Measurements from ENCODE around the gene FUBP3.

FUBP3 gene

DNA sequence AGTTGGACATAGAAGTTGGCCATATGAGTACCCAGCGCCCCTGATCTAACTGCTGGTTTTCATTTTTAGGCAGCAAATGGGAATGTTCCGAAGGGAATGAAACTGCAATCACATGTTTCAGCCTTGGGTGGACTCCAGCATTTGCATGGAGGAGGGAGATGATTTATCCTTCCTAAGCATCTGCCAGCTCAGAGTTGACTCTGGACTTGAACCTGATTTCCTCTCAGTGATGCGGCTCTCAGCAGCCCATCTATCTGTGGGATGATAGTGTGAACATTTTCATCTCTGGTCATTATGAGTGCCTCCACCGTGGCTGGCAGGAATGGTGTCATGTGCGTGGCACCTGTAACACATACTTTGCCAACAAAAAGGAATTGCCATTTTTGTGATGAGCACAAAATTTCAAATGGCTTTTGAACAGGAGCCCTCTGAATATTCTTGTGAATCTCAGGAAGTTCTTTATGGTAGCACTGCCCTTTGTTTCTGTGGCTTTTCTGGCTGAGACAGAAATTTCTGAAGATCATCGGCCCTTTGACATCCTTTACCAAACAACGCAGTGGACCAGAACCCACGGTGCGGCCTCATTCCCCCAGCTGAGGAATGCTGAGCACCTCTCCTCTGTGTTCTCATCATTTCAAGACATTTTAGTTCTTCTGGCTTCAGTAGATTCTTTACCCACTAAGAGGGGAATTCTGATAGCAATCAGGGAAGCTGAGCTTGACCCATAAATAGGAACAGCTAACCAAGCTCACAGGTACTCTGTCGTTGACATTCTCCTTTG lies 28.5 kb downstream of the FUBP3 start:
- TF ChIP-seq ZNF274 (IDR thresholded peaks at IDR 0.05; ENCODE audit: low read depth, low read length): no peak
- H3K4me3 ChIP-seq (ENCODE audit: low read length): no peak overlapping the region

GRCh38 chr9:130608554-130609134 lies 29.3 kb downstream of the FUBP3 start:
- TF ChIP-seq ZNF274 (IDR thresholded peaks at IDR 0.05; ENCODE audit: low read depth, low read length): no peak
- no peak overlapping the region for H3K4me3 ChIP-seq (ENCODE audit: low read length)

DNA sequence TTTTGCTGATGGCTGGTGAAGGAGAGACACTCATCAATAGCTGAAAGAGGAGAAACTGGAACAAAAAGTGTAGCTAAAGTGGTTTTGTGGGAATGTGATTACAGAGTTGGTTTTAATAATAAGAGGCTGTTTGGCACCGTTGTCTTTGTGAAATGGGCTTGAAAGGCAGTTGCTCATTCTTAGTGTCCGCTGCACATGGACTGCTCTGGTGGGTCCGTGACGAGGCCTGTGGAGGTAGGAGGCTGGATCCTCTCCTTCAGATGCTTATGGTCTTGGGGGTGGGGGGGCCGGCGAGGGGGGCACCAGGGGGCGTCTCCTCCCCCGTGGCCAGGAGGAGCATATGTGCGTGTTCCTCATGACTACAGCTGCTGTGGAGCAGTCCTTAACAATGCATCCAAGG lies 29.8 kb downstream of the FUBP3 start:
- H3K4me3 ChIP-seq (ENCODE audit: low read length): no peak overlapping the region
- no peak for TF ChIP-seq ZNF274 (IDR thresholded peaks at IDR 0.05; ENCODE audit: low read depth, low read length)

DNA sequence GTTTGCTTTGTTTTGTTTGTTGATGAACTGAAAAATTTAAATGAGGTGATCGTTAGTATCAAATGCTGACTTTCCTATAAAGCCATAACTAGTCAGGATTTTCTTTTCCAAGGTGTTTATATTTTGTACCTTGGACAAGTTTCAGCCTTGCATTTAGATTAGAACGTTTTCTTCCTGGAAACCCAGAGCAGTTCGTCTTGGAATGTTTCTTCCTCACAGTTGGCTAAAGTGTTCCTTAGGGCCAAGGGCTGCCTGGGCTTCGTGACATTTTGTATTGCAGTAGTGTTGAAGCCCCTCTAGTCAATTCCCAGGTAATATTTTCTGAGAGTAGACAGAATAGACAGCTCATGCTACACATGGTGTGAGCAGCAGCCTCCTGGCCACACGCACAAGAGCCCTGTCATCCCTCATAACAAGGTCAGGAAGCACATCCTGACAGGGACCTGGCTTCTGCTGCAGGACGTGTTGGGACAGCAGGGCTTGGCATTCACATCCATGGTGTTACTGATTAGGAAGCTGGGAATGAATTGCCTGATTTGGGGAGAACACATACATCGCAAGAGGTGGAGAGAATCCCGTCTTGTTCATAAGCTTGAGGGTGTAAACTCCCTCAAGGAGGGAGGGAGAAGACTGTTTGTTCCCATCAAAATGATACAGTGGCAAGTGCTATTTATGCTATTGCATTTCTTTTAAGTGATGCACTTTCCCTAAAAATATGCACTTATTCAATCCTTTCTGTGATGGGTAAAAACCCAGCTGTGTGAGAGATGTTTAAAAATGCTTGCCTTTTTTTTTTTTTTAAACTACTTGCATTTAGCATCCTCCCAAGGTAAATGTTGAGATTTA lies 31.7 kb downstream of the FUBP3 start:
- TF ChIP-seq ZNF274 (IDR thresholded peaks at IDR 0.05; ENCODE audit: low read depth, low read length): no peak

GRCh38 chr9:130616451-130616850 lies 37.1 kb downstream of the FUBP3 start:
- H3K4me3 ChIP-seq (ENCODE audit: low read length): no peak overlapping the region
- no peak for TF ChIP-seq ZNF274 (IDR thresholded peaks at IDR 0.05; ENCODE audit: low read depth, low read length)

More for the DNA sequence above, 31.7 kb downstream of the FUBP3 start:
- H3K4me3 ChIP-seq (ENCODE audit: low read length): no peak overlapping the region

DNA sequence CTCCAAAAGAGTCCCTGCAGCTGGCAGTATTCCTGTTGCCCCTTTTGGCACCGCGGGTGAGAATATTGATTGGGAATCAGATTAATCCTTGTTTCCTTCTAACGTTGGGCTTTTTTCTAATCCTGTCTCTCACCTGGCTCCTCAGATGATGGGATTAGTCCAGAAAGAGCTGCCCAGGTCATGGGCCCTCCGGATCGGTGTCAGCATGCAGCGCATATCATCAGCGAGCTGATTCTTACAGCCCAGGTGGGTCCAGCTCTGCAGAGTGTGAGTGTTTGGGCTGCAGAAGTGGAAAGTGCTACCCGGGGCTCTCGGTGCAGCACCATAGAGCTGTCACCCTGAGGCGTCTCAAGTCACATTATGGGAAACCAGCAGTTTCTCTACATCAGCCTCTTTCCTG lies 44.1 kb downstream of the FUBP3 start:
- TF ChIP-seq ZNF274 (IDR thresholded peaks at IDR 0.05; ENCODE audit: low read depth, low read length): no peak
- H3K4me3 ChIP-seq (ENCODE audit: low read length): no peak overlapping the region

DNA sequence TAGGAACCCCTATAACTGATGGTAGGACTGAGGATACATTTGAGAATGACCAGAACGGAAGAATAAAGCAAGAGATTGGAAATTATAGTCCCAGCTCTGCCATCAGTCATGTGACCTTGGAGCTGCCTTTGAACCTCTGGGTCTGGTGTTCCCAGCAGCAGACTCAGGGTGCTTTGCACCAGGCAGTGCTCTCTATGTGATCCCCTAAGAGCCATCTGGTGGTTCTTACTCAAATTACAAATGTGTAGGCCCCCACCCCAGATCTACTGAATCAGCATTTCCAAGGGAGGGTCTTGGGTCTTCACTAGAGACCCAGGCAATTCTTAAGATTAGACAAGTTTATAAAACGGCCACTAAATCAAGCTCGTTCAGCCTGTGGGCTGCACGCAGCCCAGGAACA lies 44.8 kb downstream of the FUBP3 start:
- no peak overlapping the region for H3K4me3 ChIP-seq (ENCODE audit: low read length)
- no peak for TF ChIP-seq ZNF274 (IDR thresholded peaks at IDR 0.05; ENCODE audit: low read depth, low read length)

- no peak overlapping the region for H3K4me3 ChIP-seq (ENCODE audit: low read length)
- no peak for TF ChIP-seq ZNF274 (IDR thresholded peaks at IDR 0.05; ENCODE audit: low read depth, low read length)
Measured at GRCh38 chr9:130626249-130626996, 47.0 kb downstream of the FUBP3 start.

- no peak for TF ChIP-seq ZNF274 (IDR thresholded peaks at IDR 0.05; ENCODE audit: low read depth, low read length)
- no peak overlapping the region for H3K4me3 ChIP-seq (ENCODE audit: low read length)
Measured at GRCh38 chr9:130627051-130627450, 47.7 kb downstream of the FUBP3 start.

DNA sequence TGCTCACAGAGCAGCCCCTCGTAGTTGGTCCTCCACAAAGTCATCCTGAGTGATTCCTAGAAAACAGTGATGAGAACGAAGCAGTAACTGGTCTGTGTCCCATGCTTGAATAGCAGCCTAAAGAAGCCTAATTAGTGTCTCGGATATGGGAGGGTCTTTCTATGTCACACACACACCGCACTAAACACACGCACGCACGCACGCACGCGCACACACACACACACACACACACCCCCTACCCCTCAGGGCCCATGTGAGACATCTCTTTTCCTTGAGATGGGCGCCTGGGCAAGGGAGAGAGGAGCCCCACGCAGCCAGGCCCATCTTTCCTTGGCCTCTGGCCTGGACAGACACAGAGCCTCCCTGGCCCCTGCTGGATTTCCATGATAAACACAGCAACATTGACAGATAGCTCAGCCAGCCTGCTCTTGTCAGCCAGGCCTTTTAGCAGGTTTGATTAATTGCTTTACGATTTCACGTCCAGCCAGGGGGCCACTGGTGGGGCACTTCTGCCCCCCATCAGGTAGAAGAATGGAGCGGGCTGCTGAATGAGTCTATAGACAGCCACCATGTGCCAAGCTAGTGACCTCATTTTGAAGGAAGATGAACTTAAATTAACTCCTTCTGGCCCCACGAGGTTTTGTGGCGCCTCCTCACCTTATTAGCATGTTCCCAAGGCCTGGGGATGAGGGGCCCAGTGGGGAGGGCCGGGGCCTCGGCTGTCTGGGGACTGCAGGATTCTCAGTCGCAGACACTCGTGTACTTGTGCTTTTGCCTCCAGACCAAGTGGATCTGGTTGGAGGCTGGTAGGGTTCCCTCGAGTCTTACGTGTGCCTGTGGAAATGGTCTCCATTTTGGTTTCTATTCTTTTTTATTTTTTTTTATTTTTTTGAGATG lies 48.8 kb downstream of the FUBP3 start:
- no peak for TF ChIP-seq ZNF274 (IDR thresholded peaks at IDR 0.05; ENCODE audit: low read depth, low read length)
- H3K4me3 ChIP-seq (ENCODE audit: low read length): no peak overlapping the region

DNA sequence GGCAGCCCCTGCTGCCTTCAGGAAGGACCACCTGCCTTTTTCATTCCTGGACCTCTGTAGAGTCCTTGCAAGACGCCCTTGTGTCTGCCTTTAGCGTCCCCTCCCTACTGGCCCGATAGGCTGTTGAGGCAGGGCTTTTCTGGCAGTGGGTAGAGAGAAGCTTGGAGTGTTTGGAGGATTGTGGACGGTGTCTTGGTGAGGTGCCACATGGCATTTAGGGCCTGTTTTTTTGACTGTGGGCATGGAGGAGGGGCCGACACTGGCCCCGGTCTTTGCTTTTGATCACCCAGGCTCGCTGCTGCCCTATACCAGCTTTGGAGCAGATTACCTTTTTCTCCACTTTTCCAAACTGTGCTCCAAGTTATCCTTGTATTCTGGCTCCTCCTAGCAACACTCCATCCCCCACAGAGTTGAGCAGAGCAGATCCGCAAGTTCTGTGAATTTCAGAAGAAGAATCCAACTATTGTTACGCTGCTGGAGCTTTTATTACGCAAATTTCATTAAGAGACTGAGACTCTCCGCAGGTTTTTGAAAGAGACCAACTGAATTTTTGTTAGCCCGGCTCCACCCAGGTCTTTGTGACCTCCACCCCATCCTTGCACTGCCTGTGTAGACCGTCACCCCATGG lies 50.2 kb downstream of the FUBP3 start:
- H3K4me3 ChIP-seq (ENCODE audit: low read length): no peak overlapping the region
- no peak for TF ChIP-seq ZNF274 (IDR thresholded peaks at IDR 0.05; ENCODE audit: low read depth, low read length)

DNA sequence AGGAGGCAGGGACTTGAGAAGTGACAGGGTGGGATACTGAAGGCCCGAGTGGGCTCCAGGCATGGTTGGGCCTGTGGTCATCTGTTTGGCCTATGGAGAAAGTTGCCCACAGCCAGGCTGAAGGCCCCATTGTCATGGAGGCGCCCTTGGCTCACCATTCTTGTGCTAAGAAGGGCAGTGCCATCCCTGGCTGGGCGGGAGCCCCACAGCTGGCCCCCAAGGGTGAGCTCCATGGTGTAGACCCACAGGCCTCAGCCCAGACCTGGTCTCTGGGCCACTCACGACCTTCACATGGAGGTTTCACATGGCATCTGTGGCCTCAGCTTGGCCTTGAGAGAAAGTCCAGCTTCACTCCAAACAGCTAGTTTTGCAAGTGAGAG lies 50.7 kb downstream of the FUBP3 start:
- H3K4me3 ChIP-seq (ENCODE audit: low read length): no peak overlapping the region
- TF ChIP-seq ZNF274 (IDR thresholded peaks at IDR 0.05; ENCODE audit: low read depth, low read length): no peak

Data from GM08714 (cell line).